HG03354 (cell line): Measurements from ENCODE around the gene KIF7.
"Not testable (repeated sequence)": the region's sequence is repeated elsewhere in the genome, so short reads cannot be mapped to it uniquely, and the experiment has no call there.

ENCODE experiments used
- ATAC-seq: cut with Tn5 transposase; IDR thresholded peaks from one replicate; pipeline ENCODE4 v1.9.1; 2021; ENCODE audit warnings: mild to moderate bottlenecking; ENCODE audit not compliant: unreplicated experiment, poor library complexity, severe bottlenecking

The KIF7 gene, protein sequence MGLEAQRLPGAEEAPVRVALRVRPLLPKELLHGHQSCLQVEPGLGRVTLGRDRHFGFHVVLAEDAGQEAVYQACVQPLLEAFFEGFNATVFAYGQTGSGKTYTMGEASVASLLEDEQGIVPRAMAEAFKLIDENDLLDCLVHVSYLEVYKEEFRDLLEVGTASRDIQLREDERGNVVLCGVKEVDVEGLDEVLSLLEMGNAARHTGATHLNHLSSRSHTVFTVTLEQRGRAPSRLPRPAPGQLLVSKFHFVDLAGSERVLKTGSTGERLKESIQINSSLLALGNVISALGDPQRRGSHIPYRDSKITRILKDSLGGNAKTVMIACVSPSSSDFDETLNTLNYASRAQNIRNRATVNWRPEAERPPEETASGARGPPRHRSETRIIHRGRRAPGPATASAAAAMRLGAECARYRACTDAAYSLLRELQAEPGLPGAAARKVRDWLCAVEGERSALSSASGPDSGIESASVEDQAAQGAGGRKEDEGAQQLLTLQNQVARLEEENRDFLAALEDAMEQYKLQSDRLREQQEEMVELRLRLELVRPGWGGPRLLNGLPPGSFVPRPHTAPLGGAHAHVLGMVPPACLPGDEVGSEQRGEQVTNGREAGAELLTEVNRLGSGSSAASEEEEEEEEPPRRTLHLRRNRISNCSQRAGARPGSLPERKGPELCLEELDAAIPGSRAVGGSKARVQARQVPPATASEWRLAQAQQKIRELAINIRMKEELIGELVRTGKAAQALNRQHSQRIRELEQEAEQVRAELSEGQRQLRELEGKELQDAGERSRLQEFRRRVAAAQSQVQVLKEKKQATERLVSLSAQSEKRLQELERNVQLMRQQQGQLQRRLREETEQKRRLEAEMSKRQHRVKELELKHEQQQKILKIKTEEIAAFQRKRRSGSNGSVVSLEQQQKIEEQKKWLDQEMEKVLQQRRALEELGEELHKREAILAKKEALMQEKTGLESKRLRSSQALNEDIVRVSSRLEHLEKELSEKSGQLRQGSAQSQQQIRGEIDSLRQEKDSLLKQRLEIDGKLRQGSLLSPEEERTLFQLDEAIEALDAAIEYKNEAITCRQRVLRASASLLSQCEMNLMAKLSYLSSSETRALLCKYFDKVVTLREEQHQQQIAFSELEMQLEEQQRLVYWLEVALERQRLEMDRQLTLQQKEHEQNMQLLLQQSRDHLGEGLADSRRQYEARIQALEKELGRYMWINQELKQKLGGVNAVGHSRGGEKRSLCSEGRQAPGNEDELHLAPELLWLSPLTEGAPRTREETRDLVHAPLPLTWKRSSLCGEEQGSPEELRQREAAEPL (N-terminal part only)

DNA sequence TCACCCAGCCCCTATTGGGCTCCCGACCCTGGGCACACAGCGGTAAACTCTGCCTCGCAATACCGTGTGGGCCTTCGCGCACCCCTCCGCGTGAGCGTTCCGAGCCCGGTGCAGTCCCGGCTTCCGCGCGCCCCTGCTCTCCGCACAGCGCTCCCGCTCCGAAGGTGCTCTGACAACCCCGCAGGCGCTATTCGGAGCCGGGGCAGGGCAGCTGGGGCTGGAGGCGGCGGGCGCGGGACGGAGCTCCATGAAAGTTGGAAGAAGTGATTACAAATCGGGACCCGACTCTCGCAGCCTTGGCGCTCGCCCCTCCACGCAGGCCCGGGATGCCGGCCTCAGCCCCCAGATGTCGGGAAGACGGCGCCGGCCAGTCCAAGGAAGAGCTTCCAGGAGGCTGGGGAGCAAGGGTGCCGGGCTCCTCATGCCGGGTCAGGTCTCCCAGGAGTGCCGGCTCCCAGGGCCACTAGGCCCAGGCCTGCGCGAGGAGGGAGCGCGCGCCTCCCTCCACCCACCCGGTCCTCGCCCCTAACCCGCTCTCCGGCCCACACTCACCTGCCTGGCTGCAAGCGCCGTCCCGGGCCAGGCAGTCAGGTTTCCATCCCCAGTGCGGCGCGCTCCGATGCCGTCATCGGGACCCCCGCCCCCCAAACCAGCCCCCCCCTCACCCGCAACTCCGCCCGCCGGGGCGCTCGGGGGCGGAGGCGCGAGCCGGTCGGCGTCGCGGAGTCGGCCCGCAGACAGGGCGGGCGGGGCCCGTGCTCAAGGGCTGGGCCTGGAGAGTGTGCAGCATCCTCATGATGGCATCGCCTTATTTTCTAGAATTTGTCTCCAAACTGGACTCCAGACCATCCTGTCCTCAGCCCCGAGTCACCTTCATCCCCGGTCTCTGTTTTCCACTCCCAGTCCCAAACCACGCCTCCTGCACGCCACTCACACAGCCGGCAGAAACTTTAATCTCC, at the start of gene KIF7:
TSS of gene KIF7 (minus strand) at position 621 of the 959 bp plus-strand sequence. CDS start 2,537 bp downstream, outside the sequence.
- ATAC-seq, result no peak

DNA sequence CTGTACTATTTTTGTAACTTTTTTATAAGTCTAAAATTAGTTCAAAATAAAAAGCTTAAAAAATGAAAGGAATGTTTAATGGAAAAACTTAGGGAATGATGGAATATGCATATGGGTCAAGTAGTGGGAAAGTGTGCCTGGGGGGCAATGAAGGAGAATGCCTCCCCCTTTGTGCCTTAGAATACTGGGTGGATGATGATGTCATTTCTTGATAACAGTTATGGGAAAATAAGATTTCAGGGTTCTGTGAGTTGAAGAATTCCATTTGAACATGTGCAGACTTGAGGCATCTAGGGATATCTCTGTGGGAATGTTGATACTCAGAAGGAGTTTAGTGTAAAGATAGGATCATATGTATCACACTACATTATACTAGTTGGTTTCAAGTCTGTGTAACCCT, 49.1 kb upstream of the KIF7 start:
- ATAC-seq, result no peak

DNA sequence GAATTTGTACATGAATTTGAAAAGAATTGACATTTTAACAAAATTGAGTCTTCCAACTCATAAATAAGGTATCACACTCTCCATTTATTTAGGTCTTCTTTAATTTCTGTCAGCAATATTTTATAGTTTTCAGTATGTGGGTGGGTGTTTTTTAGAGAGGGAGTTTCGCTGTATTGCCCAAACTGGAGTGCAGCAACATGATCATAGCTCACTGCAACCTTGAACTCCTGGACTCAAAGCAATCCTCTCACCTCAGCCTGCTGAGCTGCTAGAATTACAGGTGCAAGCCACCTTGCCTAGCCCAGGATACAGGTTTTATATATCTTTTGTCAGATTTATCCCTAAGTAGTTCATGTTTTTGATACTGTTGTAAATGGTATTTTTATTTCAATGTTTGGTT, 39.9 kb upstream of the KIF7 start:
- no peak for ATAC-seq

DNA sequence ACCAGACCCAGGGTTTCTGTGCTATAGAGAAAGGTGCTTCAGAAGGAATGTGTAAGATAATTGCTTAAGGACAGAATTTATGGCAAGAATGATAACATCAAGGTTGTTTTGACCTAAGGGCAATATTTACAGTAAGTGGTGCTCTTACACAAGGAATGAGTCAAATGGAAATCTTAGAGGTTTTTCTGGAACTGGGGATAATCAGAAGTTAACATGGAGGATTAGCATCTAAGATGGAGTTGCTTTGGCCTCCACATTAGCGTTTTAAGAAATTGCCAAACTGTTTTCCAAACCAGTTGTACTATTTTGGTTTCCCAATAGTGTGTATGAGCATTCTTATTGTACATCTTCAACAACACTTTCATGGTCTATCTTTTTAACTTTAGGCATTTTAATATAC, 38.4 kb upstream of the KIF7 start:
- ATAC-seq, result no peak

DNA sequence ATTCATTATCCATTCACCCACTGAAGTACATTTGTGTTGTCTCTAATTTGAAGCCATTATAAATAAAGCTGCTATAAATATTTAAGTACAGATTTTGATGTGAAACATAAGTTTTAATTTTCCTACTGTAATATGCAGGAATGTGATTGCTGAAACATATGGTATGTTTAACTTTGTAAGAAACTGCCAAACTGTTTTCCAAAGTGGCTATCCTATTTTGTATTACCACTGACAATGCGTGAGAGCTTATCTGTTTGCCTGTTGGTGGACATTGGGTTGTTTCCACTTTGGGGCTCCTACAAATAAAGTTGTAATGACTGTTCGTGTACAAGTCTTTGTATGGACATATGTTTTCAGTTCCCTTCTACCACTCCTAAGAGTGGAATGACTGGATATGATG, 37.8 kb upstream of the KIF7 start:
- no peak for ATAC-seq

DNA sequence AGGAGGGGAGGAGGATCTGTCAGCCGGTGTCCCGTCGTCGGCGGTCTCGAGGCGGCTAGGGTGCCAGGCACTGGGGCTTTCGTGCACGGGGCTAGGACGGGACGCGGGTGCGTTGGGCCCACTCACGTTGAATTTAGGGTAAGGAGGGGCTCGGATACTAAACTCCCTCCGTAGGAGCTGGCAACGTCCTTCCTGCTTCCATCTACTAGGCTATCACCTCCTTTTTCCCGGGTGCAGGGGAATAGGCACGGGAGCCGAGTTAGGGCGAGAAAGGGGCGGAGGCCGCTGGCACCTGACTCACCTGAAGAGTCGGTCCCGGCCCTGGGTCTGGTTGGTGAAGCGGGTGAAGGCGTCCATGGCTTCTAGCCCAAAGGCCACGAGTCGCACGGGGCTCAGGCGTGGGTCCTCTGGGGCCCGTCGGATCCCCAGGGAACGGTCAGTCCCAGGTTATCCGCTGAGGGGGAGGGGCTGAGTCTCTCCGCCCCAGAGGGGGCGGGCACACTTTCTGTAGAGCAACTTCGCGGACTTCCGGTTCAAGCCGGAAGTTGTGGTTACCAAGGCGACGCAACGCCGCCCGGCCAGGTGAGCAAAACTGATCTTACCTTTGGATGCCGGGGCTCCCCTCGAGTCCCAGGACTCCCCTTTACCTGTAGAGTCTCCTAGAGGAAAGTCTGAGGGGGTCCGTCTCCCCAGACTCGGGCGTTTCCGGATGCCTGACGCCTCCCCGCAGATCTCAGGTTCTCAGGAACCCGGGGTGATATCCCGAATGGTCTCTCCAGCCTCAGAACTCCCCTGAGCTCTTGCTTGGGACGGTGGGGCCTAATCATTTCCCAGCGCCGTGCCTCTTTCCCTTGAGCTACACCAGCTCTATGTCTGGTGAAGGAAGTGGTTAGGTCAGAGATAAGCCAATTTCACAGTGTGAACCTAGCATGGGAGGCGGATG, 35.3 kb upstream of the KIF7 start, which contains the start of the genes PEX11A and WDR93:
TSS of gene PEX11A (minus strand) at position 479 of the 943 bp plus-strand sequence. CDS start at position 357, 122 bp downstream.
TSS of gene WDR93 (plus strand) at position 536 of the 943 bp plus-strand sequence. CDS start 10,936 bp downstream, outside the sequence.
- ATAC-seq, result peak; percentile 87

DNA sequence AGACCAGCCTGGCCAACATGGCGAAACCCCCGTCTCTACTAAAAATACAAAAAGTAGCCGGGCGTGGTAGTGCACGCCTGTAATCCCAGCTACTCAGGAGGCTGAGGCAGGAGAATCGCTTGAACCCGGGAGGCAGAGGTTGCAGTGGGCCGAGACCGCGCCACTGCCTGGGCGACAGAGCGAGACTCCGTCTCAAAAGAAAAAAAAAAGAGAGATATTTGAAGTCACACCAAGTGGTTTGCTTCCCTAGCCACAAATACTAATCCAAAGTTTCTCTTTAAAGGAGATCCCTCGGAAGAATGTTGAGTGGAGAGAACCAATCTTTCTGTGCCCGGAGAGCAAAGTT, 34.6 kb upstream of the KIF7 start:
- ATAC-seq, result not testable (repeated sequence)

DNA sequence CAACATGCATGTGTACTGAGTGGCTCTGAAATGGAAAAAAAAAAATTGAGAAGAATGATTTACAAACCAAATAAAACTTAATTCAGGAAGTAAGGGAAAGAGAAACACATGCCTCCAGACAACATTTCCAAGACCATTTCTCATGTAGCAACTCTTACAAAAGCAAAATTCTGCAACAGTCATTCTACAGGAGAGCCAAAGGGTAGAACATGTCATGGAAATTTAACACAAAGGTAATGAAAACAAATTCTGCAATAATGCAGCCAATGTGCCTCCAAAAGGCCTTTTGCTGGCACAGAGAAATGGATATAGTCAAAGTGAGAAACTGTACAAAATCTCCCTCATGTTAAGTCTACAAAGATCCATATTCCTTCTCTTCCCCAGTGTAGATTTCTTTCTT, 31.3 kb upstream of the KIF7 start:
- ATAC-seq, result no peak

DNA sequence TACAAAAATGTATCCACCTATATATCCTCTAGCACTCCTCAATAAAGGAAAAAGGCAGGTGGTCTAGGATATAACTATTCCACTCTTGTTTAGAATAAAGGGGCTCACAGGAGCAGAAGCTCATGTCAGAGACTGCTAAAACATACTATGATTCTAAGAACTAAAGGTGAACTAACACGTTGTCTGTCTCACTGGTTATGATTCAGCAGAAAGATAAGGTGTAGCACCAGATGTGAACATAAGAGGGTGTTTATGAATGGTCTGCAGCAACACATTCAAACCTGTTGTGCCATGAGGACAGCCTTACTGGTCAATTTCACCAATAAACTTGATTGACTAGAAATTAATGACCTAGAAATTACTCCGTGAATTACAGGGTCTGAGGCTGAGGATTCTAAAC, 30.7 kb upstream of the KIF7 start:
- no peak for ATAC-seq

DNA sequence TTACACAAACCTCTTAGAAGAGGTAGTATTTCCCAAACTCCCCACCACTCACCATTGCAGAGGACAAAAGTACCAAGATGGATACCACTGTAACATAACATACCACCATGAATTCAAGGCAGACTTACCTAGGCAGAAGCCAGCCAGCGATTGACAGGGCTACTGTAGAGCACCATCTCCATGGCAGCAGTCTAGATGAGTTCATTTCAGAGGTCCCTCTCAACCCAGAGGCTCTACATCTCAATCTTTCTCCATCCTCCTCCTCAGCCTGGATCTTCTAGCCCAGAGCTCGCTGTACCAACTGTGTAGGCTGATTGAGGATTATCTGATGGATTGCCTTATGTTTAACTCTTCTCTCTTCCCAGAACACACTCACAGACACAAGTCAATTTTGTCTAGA, 25.9 kb upstream of the KIF7 start:
- ATAC-seq, result no peak

DNA sequence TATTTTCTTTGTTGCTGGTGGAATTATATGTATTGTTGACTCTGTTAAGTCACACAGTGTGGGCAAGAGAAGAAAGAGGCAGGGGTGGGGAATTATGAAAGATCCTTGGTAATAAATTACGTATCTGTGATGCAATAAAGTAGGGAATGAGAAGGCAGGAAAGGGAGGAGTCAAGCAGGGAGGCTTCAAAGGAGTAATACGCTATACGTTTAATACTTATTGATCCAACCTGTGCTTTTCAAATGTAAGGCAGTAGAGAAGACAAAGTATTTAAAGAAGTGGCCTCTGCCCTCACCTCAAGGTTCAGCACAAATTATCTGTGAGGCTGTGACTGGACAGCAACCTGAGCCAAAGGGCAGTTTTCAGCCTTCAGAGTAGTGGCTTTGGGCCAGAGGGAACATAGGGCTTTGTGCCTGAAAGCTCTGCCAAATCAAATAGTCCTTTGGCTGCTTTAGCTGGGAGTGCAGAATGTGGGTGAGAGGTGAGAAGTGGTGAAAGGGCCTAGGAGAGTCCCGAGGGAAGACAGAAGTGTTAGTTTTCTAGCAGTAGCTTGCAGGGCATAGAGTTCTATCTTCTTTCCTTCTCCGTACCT, 25.1 kb upstream of the KIF7 start:
- no peak for ATAC-seq

DNA sequence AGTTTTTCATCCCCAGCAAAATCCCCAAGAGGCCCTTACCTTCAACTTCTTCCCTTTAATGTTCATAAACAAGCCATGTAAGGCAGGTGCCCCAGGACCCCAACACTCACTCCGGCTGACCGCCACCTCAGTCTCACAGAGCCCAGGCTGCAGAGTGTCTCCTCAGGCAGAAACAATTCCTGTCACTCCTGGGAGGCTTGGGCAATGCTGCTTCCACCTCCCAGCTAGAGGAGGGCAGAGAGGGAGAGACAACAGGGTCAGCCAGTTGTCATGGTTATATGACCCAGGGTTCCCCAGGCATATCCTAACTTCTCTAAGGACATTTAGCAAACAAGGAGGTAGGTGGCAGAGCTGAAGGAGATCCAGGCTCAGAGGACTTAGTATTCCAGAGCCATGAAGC, 23.9 kb upstream of the KIF7 start, which contains the start of gene PLIN1:
TSS of gene PLIN1 (minus strand) at position 156 of the 400 bp plus-strand sequence. CDS start 1,878 bp downstream, outside the sequence.
- no peak for ATAC-seq

DNA sequence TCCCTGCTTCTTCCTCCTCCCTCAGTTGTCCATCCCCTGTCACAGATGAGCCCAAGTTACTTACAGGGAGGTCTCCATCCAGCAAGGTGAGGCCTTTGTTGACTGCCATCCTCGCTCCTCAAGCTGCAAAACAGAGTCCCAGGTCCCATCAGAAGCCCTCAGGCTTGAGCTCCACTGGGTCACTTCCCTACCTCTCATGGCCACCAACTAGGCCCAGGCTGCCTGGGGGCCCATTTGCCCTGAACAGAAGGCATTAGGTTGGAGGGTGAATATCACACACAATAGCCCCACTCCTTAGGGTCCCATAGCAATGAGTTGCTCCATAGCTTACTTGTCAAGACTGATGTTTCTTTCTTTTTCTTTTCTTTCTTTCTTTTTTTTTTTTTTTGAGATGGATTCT, 22.1 kb upstream of the KIF7 start:
- ATAC-seq, result no peak

DNA sequence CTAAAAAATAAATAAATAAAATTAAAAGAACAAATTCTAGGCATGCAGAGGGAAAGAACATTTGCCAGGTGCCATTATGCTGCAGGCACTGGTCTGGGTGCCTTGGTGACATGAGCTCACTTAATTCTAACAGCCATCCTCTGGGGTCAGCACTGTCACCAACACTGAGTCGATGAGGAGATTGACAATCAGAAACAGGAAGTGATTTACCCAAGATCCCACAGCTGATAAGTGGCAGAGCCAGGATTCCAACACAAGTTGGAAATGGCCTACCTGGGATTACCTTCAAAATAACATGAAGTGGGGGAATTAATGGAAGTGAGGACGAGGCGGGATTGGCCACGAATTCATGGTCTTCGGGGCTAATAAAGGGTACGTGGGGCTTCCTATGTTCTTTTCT, 20.3 kb upstream of the KIF7 start:
- ATAC-seq, result no peak

DNA sequence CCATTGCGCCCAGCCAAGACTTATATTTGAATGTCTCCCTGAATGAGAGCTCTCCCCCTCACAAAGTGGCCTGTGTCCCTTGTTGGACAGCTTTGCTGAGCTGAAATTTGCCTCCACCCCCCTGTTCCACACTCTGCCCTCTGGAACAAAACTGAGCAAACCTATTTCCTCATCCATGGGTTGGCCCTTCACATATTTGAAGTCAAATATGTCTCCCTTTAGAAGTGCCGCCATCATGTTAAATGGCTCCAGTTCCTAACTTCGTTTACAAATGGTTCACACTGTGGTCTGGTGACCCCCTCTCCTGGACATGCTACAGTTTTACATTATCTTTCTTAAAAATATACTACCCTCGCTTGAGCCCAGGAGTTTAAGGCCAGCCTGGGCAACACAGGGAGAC, 19.3 kb upstream of the KIF7 start:
- ATAC-seq, result no peak

DNA sequence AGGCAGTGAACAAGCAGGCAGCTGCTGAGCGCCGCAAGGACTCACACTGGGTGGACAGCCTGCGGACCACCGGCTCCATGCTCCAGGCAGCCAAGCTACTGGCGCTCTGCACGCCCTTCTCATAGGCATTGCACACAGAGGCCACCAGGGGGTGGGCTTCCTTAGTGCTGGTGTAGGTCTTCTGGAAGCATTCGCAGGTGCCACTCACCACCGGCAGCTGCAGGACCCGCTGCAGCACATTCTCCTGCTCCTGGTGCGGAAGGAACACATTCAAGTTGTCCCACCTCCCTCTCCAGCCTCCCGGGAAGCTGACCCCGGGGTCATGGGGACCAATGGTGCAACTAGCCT, 17.9 kb upstream of the KIF7 start:
- ATAC-seq, result no peak
